Gastrocnemius medialis (tissue), 4 donors: Measurements from ENCODE around the gene TOP3A.

ENCODE experiments used
- CTCF ChIP-seq, 5 experiments: fragments of 450-650 bp in 3 of 5; fragments of 200-600 bp in 2 of 5; sonication (generic) in 2 of 5; IDR thresholded peaks in 4 of 5; conservative IDR thresholded peaks in 1 of 5; 1 replicate in 4 of 5; 2 replicates in 1 of 5; pipeline ENCODE4 v1.5.1; 2016 to 2019; ENCODE audit warnings: antibody characterized with exemption in 5 of 5, mild to moderate bottlenecking in 3 of 5, moderate library complexity in 3 of 5
- POLR2A ChIP-seq, 2 donors: fragments of 450-650 bp; IDR thresholded peaks; one replicate each; pipeline ENCODE4 v1.6.1; 2017; ENCODE audit warnings: antibody characterized with exemption in 2 of 2, mild to moderate bottlenecking in 2 of 2, moderate library complexity in 2 of 2

GRCh38 chr17:18260332-18261145, 54.3 kb downstream of the TOP3A start, which contains the start of gene MIEF2:
- TF ChIP-seq CTCF (IDR thresholded peaks at IDR 0.05 in 4 of 5, conservative IDR thresholded peaks at IDR 0.05 in 1 of 5) (peak in 1 of 5 experiments; percentile 9), POLR2A (IDR thresholded peaks at IDR 0.05) (peak; percentile 78 to 79)
